Mesodermal cell (in vitro differentiated cells): ENCODE results near the gene MACROD2.

Experiments
- H3K27ac ChIP-seq: 2 replicates; pipeline ENCODE4 v1.7.0; 2013; ENCODE audit warnings: mild to moderate bottlenecking, low read depth, low read length, moderate library complexity; ENCODE audit not compliant: severe bottlenecking
- H3K36me3 ChIP-seq: 2 replicates; pipeline ENCODE4 v1.7.1; 2013; ENCODE audit warnings: mild to moderate bottlenecking, low read length, moderate library complexity; ENCODE audit not compliant: control insufficient read depth, insufficient read depth
- H3K4me1 ChIP-seq: one replicate; pipeline ENCODE4 v1.7.1; 2013; ENCODE audit warnings: mild to moderate bottlenecking, low read length; ENCODE audit not compliant: insufficient read depth, control insufficient read depth, poor library complexity, severe bottlenecking
- H3K4me3 ChIP-seq: 2 replicates; pipeline ENCODE4 v1.7.0; 2013; ENCODE audit warnings: low read length, control low read depth, mild to moderate bottlenecking; ENCODE audit not compliant: insufficient read depth, poor library complexity, severe bottlenecking; ENCODE audit errors: extremely low read depth
- H3K9me3 ChIP-seq: 2 replicates; pipeline ENCODE4 v1.7.1; 2013; ENCODE audit warnings: mild to moderate bottlenecking, low read length, moderate library complexity; ENCODE audit not compliant: control insufficient read depth
- WGBS, 2 experiments: methylation state at CpG; one replicate each; pipeline ENCODE4 v1.1.5; 2013; ENCODE audit warnings: missing lambda C conversion rate in 2 of 2; ENCODE audit not compliant: insufficient coverage in 2 of 2; 5-methylcytosine and 5-hydroxymethylcytosine counted together

The MACROD2 gene

DNA sequence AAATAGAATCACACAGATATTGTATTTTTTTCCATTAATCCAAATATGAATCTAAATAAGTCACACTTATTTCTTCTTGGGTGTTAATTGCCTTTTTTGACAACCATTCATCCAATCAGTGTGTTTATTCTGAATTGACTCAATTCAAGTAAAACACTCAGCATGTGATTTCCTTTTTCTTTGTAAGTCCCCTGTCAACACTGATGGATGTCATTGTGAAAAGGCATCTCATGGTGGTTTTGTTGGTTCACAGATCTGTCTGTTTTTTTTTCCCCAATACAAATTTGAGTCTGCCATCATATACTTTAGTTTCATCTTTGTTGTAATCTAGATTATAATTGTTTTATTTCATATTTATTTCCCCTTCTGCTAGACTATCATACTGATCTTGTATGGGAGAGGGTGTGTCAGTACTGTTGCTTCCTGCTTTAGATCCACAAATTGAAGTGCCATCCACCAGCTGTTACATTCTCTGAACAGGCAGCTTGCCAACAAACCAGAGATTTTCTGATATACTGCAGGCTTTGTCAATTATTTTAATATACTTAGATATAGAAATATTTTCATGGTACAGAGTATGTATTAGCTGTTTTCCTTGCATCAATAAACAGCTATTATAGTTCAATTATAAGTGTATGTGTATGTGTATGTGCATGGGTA, 406.3 kb downstream of the MACROD2 start:
- Histone ChIP-seq H3K4me1 (peaks cover 4% of the 10 kb centered on the region), H3K36me3 (no peaks in the 10 kb centered on the region), H3K9me3 (no peaks in the 10 kb centered on the region), H3K27ac (no peak overlapping the region), H3K4me3 (no peak overlapping the region)

DNA sequence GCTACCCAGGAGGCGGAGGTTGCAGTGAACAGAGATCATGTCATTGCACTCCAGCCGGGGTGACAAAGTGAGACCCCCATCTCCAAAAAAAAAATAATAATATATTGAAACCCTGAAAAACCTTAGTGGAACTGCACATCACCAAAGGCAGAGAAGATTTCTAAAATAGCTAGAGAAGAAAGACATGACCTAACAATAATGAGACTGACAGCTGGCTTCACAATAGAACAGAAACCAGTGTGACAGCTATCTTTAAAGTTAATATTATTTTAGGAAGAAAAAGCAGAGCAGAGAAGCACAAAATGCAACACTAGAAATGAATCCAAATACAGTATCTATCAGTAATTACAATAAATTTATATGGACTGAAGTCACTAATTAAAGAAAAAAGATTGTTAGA, 409.2 kb downstream of the MACROD2 start:
- Histone ChIP-seq H3K4me3 (no peak overlapping the region), H3K9me3 (no peaks in the 10 kb centered on the region), H3K27ac (no peak overlapping the region), H3K4me1 (peaks cover 8% of the 10 kb centered on the region), H3K36me3 (no peaks in the 10 kb centered on the region)
- no CpG with 5 or more reads among the region's 2 CpGs for WGBS, 2 experiments

DNA sequence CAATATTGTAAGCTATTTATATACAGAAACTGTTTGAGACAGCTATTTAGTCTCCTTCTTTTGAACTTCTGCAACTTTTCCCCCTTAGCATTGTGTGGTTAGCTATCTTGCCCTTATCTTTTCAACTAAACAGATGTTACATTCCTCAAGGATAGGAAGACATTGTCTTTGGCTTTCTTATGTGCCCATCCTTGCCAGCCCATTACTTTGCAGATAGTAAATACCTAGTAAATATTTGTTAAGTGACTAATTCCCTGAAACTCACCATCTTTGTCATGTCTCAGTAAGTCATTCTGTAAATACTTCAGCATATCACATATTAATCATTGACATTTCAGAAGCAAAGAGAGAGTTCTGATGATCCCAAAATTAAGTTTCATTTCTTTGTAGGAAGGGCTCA, 411.2 kb downstream of the MACROD2 start:
- Histone ChIP-seq H3K9me3 (no peaks in the 10 kb centered on the region), H3K36me3 (no peaks in the 10 kb centered on the region), H3K27ac (peak overlapping the region; percentile 57), H3K4me1 (peaks cover 17% of the 10 kb centered on the region), H3K4me3 (no peak overlapping the region)

DNA sequence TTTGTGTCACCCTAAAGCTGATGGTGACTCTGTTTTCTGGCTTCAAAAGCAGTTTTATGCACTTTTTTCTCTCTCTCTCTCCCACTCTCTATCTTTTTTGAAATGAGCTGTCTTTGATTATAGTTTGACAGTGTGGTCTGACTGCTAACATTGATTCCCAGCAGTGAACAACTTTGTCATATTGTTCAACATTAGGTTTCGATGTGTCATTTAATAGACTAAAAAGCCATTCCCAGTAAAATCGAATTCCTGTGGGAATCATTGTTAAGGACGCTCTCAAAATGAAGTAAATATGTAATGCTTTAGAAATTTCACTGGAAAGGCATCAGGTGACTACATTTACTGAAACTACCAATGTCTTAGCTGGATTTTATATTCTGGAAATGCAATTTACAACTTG, 412.0 kb downstream of the MACROD2 start:
- Histone ChIP-seq H3K36me3 (no peaks in the 10 kb centered on the region), H3K4me1 (peaks cover 25% of the 10 kb centered on the region), H3K27ac (peak overlapping the region; percentile 31), H3K9me3 (no peaks in the 10 kb centered on the region), H3K4me3 (no peak overlapping the region)
- WGBS, 2 experiments, result 100% methylated on average over 1 of the region's 3 CpGs; no CpG with 5 or more reads in 1 of the 2 experiments

DNA sequence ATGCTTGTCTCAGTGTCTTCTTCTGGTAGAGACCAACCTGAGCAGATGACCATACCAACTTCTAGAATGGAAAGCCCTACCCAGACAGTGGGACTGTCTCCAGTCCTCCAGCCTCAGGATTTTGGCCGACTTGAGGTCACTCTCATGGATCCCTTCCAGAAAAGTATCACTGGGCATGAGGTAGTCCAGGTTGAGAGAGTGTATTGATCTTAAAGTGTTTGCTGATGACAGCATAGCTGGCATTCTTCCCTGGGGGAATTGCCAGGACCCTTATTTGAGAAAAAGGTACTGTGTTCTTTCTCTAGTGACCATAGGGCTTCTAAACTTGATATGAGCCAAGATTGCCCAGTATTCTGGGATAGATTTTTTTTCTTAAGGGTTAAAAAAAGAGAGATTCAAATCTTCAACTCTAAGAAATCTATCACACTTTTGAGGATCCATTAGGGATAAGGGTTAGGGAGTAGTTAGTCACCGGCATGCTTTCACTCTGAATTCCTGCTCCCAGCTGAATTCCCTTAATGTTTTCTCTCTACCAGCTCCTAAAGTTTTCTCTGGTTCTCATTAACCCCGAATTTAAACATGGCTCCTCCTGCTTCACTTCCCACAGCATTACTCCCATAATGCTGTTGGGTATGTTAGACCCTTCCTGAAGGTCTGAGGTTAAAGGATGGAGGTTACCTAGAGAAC, 415.7 kb downstream of the MACROD2 start:
- Histone ChIP-seq H3K4me1 (peaks cover 27% of the 10 kb centered on the region), H3K27ac (peak overlapping the region; percentile 77), H3K4me3 (no peak overlapping the region), H3K9me3 (no peaks in the 10 kb centered on the region), H3K36me3 (no peaks in the 10 kb centered on the region)
- WGBS, 2 experiments, result 80 to 100% methylated on average over 1 of the region's 3 CpGs

DNA sequence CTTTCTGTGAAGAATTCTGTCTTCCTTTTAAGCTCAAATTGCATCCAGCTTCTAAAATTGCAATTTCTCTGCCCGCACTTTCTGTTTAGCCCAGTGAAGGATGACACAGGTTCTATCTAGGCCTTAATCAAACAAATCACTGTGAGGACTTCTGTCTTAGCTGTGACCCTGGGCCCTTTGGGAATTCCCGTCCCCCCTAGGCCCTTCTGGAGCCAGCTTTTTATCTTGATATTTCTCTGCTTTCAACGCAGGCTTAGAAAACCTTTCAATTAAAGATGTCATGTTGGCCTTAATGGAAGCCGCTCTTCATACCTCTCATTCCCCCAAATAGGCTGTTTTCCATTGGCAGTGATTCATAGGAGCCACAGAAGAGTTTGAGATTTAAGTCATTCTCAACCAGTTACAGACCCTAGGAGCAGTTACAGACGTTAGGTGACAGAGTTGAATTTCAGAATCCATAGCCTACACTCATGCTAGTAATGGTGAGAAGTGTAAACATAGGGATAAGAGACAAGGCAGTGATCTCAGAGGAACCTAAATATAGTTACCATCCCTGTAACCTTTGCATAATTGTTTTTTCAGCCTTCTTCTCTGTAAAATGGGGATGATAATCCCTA, 416.9 kb downstream of the MACROD2 start:
- Histone ChIP-seq H3K4me1 (peaks cover 26% of the 10 kb centered on the region), H3K36me3 (no peaks in the 10 kb centered on the region), H3K27ac (peak overlapping the region; percentile 77), H3K9me3 (no peaks in the 10 kb centered on the region), H3K4me3 (no peak overlapping the region)
- WGBS, 2 experiments, result 59 to 75% methylated on average over 2 to 3 of the region's 5 CpGs

DNA sequence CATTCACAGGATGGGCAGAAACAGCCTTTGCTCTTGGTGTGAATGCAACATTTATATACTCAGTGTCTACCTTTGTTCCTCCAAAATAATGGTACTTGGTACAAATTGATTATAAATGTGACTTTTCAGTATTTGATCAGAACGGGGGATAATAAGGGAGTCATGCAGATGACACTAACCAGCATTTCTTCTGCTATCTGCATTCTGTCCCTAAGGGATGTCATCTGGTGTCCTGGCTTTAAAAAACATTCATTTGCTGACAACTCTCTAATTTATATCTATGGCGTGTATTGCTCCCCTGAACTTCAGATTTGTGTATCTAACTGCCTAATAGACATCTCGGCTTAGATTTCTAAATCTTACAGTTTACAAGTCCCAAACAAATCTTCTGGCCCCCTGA, 418.5 kb downstream of the MACROD2 start:
- Histone ChIP-seq H3K4me1 (peaks cover 23% of the 10 kb centered on the region), H3K36me3 (no peaks in the 10 kb centered on the region), H3K4me3 (no peak overlapping the region), H3K9me3 (no peaks in the 10 kb centered on the region), H3K27ac (no peak overlapping the region)
- 80 to 90% methylated on average over 2 of the region's 3 CpGs for WGBS, 2 experiments

DNA sequence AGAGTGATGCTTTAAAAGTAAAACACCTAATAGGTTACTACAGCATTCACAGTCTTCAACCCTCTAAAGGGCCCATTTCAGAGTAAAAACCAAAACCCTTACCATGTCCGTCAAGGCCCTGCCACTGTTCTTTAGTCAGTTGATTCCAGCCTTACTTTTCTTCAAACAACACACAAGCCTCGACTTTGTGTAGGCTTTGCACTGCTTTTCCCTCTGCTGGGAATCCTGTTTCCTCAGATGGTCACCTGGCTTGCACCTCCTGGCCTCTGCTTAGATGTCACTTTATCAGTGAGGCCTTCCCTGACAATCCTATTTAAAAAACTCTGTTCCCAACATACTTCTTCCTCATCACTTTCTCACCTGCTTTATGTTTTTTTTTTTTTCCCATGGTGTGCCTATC, 419.2 kb downstream of the MACROD2 start:
- Histone ChIP-seq H3K27ac (no peak overlapping the region), H3K4me3 (no peak overlapping the region), H3K4me1 (peaks cover 23% of the 10 kb centered on the region), H3K36me3 (no peaks in the 10 kb centered on the region), H3K9me3 (no peaks in the 10 kb centered on the region)
- 73 to 79% methylated on average over 2 of the region's 2 CpGs for WGBS, 2 experiments

DNA sequence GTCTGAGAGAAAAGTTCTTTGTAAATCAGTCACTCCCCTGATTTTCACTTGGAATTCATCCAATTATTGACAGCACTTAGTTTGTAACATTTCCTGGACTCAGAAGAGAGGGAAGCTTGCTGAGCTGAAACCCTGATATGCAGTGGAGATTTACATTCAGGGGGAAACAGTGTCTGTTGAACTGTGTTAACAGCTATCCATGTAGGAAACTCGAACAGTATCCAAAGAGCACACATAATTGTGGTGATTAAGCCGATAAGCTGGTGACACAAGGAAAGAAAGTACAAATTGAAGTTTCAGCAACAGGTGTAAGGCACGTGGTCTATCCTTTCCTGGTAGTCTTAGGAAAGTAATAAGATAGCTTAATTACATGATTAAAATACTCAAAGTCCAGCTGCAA, 420.2 kb downstream of the MACROD2 start:
- Histone ChIP-seq H3K36me3 (no peaks in the 10 kb centered on the region), H3K9me3 (no peaks in the 10 kb centered on the region), H3K4me3 (no peak overlapping the region), H3K27ac (no peak overlapping the region), H3K4me1 (peaks cover 23% of the 10 kb centered on the region)
- 91 to 92% methylated on average over 1 to 2 of the region's 3 CpGs for WGBS, 2 experiments

DNA sequence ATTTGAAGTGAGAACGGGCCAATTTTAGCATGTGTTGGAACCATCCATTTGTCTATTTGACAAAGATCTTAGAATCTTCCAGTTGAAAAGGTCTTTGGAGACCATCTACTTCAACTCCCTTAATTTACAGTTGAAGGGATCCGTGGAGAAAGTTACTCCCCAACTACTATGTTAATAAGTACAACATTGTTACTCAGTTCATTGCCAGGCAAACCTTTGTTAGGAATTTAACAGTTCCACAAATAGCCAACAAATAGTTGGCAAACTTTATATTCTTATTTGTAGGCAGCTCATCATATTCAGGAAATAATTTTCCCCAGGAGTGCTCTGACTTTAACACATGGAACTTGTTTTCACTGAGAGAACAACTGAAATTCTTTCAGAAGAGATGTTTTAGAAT, 423.1 kb downstream of the MACROD2 start:
- Histone ChIP-seq H3K36me3 (no peaks in the 10 kb centered on the region), H3K27ac (no peak overlapping the region), H3K4me3 (no peak overlapping the region), H3K9me3 (no peaks in the 10 kb centered on the region), H3K4me1 (no peaks in the 10 kb centered on the region)
- 100% methylated on average over 1 of the region's 2 CpGs; no CpG with 5 or more reads in 1 of the 2 experiments for WGBS, 2 experiments

DNA sequence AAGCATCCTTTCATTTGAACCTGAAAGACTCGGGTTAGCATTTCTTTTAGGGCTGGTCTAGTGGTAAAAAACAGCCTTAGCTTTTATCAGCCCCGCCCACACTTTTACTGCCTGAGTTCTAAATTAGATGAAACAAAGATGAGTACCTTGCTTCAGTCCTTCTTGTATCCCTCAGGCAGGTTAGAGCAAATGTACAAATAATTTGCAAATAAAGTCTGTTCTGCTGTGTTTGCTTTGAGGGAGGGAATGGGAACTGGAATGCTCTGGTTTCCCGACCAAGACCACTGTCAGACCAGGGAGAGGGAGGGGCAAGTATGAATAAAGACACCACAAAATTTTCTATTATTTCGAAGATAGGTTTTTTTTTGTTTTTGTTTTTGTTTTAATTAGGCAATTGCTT, 427.6 kb downstream of the MACROD2 start:
- Histone ChIP-seq H3K4me3 (no peak overlapping the region), H3K36me3 (no peaks in the 10 kb centered on the region), H3K27ac (no peak overlapping the region), H3K4me1 (no peaks in the 10 kb centered on the region), H3K9me3 (no peaks in the 10 kb centered on the region)
- 40% methylated on average over 1 of the region's 4 CpGs; no CpG with 5 or more reads in 1 of the 2 experiments for WGBS, 2 experiments
